GM21515 (cell line): ENCODE measurements around the gene S100A10.

Experiments
- ATAC-seq: cut with Tn5 transposase; IDR thresholded peaks from one replicate; pipeline ENCODE4 v1.9.1; 2021; ENCODE audit not compliant: unreplicated experiment

S100A10 gene, protein sequence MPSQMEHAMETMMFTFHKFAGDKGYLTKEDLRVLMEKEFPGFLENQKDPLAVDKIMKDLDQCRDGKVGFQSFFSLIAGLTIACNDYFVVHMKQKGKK

GRCh38 chr1:151993734-151994496 lies at the start of gene S100A10:
Gene S100A10, minus strand, starts transcription at chr1:151993859. Its CDS starts 7,629 bp downstream, at chr1:151986230.
- ATAC-seq: no peak

DNA sequence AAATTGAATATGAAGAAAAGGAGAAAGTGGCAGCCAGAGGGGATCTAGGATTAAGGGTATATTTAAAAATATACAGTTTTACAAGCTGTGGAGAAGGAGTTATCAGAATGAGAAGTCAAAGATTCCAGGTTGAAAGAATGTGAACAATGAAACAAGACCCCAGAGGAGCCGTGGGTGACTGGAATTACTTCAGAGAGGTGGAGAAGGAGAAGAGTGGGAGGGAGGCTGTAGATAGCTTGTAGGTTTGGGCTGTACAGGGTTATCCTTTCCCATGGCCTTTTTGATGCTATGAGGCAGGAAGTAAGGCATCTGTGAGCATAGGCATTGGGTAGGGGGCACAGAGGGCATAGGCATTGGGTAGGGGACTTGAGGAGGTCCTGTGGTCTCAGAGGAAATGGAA lies 48.4 kb upstream of the S100A10 start:
- no peak for ATAC-seq

DNA sequence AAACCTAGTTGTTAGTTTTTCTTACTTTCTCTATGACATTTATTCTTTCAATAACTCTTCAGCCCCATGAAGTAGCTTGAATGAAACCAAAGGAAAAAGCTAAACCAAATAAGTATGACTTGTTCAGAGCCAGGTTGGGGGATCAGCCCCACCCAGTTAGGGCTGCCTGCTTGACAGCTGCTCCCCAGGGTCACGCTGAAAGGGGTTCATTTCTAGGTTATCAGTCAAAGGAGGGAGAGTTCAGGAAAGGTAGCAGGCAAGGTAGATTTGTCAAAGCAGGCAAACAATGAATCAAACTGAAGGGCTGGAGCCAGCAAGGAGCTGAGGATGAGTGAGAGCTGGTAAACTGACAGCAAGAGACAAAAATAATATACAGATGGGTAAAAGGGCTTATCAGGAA lies 46.2 kb upstream of the S100A10 start:
- no peak for ATAC-seq

- ATAC-seq: no peak
Measured at GRCh38 chr1:152039461-152039860, 45.8 kb upstream of the S100A10 start.

- no peak for ATAC-seq
Measured at GRCh38 chr1:152038871-152039270, 45.2 kb upstream of the S100A10 start.

DNA sequence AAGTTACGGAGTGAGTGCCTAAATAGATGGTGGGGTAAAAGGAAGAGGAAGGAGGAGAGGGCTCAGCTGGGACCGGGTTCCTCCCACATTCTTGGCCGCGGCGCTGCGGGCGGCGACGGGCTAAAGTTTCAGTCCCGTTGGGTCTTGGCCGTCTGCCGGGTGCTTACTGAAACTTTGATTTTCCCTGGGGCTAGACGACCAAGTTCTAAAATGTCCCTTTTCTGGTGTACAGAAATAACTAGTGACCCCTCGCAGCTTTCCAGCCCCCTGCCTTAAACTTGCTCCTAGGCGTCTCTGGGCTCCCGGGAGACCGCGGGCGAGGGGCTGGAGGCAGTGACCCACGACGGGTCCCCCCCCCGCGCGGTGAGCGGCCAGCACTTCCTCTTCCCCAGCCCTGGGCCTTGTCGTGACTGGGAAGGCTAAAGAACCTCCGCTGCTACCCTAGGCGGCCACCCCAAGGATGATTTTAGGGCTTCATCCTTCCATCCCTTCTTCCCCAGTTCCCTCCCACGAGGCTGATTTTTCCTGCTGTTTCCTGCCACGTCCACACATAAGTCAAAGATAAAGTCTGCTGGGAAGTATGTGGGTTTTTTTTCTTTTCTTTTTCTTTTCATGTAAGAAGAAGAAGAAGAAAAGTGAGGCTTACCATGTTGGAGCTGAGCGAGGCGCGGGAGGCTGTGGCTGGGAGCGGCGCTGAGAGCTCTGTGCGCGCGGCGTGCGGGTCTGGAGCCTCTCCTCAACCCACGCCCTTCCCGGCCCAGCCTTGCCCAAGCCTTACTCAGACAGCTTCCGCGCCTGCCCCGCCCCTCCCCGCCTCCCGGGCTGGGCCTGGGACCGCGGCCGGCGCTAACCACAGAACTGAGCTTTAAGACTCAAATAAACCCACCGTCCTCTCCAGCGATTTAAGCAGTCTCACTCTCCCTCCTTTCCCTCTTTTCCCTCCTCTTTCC lies 42.9 kb upstream of the S100A10 start, which contains the start of gene S100A11:
S100A11 (minus strand) TSS at position 738 of the 950 bp plus-strand sequence; CDS start at position 649, 89 bp downstream.
- peak; percentile 47 for ATAC-seq

- no peak for ATAC-seq
Measured at GRCh38 chr1:152035539-152036266, 42.0 kb upstream of the S100A10 start.

GRCh38 chr1:152034654-152035538 lies 41.2 kb upstream of the S100A10 start:
- no peak for ATAC-seq

DNA sequence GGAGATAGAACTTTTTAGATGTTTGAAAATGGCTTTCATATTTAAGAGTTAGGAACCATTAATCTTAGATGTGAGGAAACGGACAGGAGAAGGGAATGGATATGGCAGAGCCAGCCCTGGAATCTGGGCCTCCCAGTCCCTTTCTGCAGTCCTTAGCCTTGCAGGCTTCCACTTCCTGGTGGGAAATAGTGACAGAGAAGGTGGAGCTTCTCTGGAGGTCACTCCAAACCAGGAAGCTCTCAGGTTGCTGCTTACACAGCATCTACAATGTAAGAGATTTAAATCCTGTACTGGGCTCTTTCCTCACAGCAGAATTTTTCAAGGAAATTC lies 40.6 kb upstream of the S100A10 start:
- no peak for ATAC-seq

GRCh38 chr1:152029929-152030211 lies 36.2 kb upstream of the S100A10 start:
- no peak for ATAC-seq

DNA sequence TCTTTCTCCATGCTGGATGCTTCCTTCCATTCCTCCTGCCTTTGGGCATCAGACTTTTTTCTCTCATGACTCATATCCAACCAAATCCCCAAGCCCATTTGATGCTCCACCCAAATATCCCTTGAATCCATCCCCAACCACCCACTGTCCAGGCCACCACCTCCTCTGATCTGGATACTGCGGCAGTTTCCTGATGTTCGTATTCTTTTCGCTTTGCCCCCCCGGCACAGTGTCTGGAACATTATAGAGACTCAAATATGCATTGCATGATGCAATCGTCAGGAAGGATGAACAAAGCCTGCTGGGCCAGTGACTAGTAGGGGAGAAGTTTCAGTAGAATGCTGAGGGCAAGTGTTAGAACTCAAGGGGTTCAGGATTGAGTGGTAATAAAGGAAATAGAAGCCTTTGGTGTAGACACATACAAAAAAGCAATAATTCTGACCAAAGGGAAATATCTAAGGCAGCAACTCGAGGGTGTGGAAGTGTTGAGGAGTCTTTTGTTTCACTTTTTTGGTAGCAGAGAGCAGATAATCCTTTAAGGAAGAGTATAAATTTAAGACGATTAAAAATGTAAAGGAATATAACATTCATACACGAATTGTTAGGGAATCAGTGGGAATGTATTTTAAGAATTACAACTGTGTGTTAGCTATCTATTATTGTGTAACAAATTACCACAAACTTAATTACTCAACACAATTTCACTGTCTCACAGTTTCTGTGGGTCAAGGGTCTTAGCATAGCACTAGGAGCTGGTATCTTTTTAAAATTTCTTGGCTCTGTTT lies 35.7 kb upstream of the S100A10 start:
- ATAC-seq: no peak

DNA sequence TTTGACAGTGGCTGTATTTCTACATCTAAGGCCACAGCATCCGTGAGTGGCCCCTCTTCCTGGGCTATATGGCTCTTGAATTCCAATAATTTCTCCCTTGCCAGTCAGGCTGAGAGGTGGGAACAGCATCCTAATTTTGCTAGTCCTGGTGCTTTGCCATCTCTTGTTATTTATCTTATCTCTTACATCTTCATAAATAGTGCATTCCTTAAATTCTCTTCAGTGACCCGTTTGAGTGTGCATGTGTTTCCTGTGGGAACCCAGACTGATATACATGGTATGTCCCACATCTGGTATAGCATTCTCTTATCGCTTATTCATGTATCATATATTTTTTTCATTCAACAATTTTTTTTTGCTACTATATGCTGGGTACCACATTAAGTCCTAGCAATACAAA lies 33.2 kb upstream of the S100A10 start:
- no peak for ATAC-seq

DNA sequence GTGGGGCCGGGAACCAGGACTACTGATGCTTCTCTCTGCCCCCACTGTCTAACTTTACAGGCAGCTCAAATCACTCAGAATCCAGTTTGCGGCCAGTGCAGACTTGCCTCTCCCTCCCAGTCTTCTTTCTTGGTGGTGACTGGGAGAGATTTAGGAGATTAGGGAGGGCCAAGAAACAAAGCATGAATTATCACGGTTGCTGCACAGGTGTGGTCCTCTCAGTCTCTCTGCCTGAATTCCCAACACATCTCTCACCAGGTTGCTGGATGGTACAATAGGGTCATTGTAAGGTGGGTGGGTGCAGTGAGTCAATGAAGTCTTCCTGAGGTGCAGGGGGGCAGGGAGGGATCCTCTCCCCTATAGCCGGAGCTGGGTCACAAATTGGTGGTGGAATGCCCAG lies 30.6 kb upstream of the S100A10 start:
- ATAC-seq: no peak

DNA sequence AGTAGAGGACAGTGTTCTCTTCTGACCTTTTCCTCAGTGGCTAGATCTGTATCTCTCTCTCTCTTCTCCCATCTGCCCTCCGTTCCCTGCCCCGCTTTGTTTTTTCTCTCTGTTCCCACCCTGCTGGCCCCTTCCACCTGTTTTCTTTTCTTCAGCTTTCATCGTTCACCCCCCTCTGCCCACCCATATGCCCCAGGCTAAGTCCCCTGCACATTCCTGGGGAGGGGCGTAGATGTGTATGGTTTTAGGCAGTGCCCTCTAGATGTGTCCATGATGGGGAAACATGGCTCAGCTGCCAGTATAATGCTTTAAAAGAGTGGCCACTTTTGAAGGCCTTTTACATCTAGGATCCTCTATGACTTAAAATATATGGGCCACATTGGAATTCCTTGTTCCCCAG lies 29.6 kb upstream of the S100A10 start:
- ATAC-seq: no peak

DNA sequence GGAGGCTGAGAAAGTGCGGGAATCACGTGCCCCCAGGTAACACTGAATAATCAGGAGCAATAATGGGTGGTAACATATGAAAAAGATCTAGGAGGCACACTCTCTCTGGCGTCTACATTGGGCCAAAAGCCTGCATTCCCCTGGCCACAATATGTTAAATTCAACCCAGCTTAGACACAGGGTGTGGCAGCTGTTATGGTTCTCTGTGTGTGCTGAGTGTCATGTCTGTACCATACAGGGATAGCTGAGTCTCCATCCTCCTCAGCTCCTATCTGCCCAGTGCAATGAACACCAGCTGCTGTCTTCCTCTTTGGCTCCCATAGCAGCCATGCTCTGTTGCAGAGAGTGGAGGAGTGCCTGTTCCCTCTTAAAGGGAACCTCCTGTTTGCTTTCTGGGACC lies 28.8 kb upstream of the S100A10 start:
- ATAC-seq: no peak

- ATAC-seq: no peak
Measured at GRCh38 chr1:152021569-152021968, 27.9 kb upstream of the S100A10 start.

DNA sequence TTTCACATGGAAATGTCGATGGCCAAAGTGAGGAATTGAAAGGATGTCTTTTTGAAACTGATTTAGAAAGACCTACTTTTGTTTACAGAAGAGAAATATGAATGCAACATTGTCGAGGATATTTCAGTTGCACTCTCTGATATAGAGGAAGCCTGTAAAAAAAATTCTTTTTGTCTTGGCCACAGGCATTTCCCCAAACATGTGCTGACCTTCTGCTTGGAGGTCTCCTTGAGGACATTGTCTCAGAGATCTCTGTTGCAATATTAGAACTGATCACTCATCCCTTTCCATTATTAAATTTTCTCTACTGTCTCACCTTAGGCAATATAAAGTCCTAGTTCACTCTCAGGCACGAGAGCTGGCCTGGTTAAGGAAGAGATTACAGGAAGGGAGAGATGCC lies 27.2 kb upstream of the S100A10 start:
- ATAC-seq: no peak

DNA sequence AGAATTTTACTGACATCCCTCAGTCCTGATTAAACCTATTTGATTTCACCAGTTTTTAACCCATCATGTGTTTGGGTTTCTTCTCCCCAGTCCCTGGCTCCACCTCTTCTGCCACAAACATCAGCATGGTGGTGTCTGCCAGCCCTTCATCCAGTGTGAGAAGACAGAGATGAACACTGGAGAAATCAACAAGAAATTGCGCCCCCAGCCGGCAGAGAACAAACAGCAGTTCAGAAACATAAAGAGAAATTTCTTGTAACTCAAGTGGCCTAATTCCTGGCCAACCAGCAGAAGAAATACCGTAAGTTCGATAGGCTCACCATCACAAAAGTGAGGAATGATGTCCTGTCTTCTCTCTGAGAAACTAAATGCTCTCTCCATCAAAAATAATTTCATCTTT lies 24.9 kb upstream of the S100A10 start:
- ATAC-seq: no peak

DNA sequence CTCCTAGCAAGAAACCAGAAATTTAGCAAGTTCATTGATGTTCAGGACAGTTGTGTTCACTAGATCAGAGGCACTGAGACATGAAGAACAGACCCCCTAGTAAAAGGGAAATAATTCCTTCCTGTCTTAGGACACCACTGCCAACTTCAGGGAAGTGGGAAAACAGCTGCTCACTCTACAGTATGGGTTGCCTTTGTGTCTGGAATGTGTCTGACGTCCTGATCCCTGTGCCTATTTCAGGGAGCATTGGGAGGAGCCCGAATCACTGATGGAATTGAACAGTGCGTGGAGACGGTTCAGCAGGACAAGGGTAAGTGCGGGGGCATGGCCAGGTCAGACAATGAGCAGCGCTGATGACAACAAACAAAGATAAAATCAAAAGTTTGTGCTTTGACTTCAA lies 22.1 kb upstream of the S100A10 start:
- no peak for ATAC-seq

GRCh38 chr1:152014943-152015342 lies 21.3 kb upstream of the S100A10 start:
- ATAC-seq: no peak
